Measurements from ENCODE around the gene AGBL4. TPM values are rescaled to one million over a fixed set of nuclear protein-coding genes. Genes with fewer than 3 reads are reported as not detected.

AGBL4 gene
- total and polyA plus RNA-seq, 2 of the 4 experiments (the other 2 are of a cell fraction), result not detected

DNA sequence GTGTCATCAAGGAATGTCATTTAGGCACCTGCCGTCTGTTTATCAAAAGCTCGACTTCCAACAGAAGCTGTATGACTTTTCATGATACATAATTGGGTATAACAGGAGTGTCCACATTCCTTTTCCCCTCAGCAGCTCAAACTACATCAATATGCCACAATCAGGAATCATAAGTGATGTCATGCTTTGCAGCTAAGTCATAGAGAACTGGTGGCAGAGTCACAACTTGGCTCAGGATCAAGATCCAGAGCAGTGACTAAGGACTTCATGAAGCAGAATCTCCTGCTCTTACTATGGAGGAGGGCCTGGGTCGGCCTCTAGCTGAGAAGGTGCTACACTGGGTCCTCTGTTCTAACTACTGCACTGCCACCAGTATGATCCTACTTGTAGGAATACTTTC is 36.5 kb upstream of the AGBL4 start:
- no peak overlapping the region for H4K5ac ChIP-seq (ENCODE audit: low read depth, low read length)
- H3K9ac ChIP-seq (ENCODE audit: low read depth, low read length), result no peak overlapping the region
- H3K4ac ChIP-seq (ENCODE audit: low read depth, low read length), result no peak overlapping the region
- H2BK20ac ChIP-seq (ENCODE audit: low read depth, low read length), result no peak overlapping the region
- no peaks in the 10 kb centered on the region for H3K79me1 ChIP-seq (ENCODE audit: low read depth in 1 of 2, low read length in 2 of 2)
- DNase-seq, result no peak
- H3K23ac ChIP-seq (ENCODE audit: low read depth, low read length), result no peak overlapping the region
- no peaks in the 10 kb centered on the region for H3K36me3 ChIP-seq (ENCODE audit: control insufficient read depth, insufficient read depth, low read length)
- no peaks in the 10 kb centered on the region for H4K20me1 ChIP-seq (ENCODE audit: insufficient read depth, low read length)
- H3K56ac ChIP-seq (ENCODE audit: extremely low read depth, insufficient read depth, low read length), result no peak overlapping the region
- ATAC-seq (ENCODE audit: low read depth), result no peak
- no peak overlapping the region for H3K14ac ChIP-seq (replicated peaks; ENCODE audit: low read depth, low read length)
- H3K27me3 ChIP-seq (ENCODE audit: control insufficient read depth, insufficient read depth, low read length), result no peaks in the 10 kb centered on the region
- no peak overlapping the region for H2AK5ac ChIP-seq (ENCODE audit: low read depth, low read length)
- no peak overlapping the region for H3K4me2 ChIP-seq (ENCODE audit: low read depth, low read length)
- no peak overlapping the region for H2BK15ac ChIP-seq (ENCODE audit: low read depth, low read length)
- CTCF ChIA-PET, result no interaction called here
- H3K27ac ChIP-seq (ENCODE audit: insufficient read depth, low read length), result no peak overlapping the region
- no peak overlapping the region for H3K18ac ChIP-seq (ENCODE audit: low read depth, low read length)
- no peak overlapping the region for H2BK5ac ChIP-seq (ENCODE audit: low read depth, low read length, poor library complexity, severe bottlenecking)
- no peaks in the 10 kb centered on the region for H3K4me1 ChIP-seq (ENCODE audit: control insufficient read depth, insufficient read depth, low read length)
- in situ Hi-C loops (cut with MboI; ENCODE audit: low sequenced_read_pairs), result no loop called here
- dilution Hi-C loops (cut with HindIII; ENCODE audit: low sequenced_read_pairs, unreplicated experiment), result no loop called here
- no peak overlapping the region for H3K4me3 ChIP-seq (ENCODE audit: insufficient read depth, low read depth, low read length)
- H4K91ac ChIP-seq (ENCODE audit: insufficient read depth, low read depth, low read length), result no peak overlapping the region
- no peaks in the 10 kb centered on the region for H3K9me1 ChIP-seq (ENCODE audit: insufficient read depth, low read length)
- no CpG with 5 or more reads among the region's 3 CpGs for WGBS, 2 experiments (ENCODE audit: extremely low coverage in 2 of 2, insufficient read length in 1 of 2)
- TF ChIP-seq RAD21 (IDR thresholded peaks at IDR 0.05; ENCODE audit: low read length), result no peak
- TF ChIP-seq, protein P1, sequence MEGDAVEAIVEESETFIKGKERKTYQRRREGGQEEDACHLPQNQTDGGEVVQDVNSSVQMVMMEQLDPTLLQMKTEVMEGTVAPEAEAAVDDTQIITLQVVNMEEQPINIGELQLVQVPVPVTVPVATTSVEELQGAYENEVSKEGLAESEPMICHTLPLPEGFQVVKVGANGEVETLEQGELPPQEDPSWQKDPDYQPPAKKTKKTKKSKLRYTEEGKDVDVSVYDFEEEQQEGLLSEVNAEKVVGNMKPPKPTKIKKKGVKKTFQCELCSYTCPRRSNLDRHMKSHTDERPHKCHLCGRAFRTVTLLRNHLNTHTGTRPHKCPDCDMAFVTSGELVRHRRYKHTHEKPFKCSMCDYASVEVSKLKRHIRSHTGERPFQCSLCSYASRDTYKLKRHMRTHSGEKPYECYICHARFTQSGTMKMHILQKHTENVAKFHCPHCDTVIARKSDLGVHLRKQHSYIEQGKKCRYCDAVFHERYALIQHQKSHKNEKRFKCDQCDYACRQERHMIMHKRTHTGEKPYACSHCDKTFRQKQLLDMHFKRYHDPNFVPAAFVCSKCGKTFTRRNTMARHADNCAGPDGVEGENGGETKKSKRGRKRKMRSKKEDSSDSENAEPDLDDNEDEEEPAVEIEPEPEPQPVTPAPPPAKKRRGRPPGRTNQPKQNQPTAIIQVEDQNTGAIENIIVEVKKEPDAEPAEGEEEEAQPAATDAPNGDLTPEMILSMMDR (conservative IDR thresholded peaks at IDR 0.05; ENCODE audit: low read depth, low read length), result no peak
- TF ChIP-seq FOS (IDR thresholded peaks at IDR 0.05; ENCODE audit: low read depth, low read length), result no peak
- no peak overlapping the region for H2BK120ac ChIP-seq (ENCODE audit: low read depth, low read length)
- intact Hi-C loops (cut with micrococcal nuclease), result no loop called here
- POLR2A ChIA-PET (ENCODE audit: unreplicated experiment), result no interaction called here
- H2AK9ac ChIP-seq (replicated peaks; ENCODE audit: low read depth, low read length, poor library complexity), result no peak overlapping the region
- H4K8ac ChIP-seq (ENCODE audit: low read depth in 2 of 2, low read length in 2 of 2), result no peak overlapping the region
- no peak overlapping the region for H2AFZ ChIP-seq (replicated peaks; ENCODE audit: low read length, poor library complexity)
- no TSS peak for BruUV-seq (replicated peaks)
- H3K9me3 ChIP-seq (ENCODE audit: control insufficient read depth, insufficient read depth, low read length), result peaks cover 9% of the 10 kb centered on the region
